Measurements from ENCODE around the gene FXYD1.

DNA sequence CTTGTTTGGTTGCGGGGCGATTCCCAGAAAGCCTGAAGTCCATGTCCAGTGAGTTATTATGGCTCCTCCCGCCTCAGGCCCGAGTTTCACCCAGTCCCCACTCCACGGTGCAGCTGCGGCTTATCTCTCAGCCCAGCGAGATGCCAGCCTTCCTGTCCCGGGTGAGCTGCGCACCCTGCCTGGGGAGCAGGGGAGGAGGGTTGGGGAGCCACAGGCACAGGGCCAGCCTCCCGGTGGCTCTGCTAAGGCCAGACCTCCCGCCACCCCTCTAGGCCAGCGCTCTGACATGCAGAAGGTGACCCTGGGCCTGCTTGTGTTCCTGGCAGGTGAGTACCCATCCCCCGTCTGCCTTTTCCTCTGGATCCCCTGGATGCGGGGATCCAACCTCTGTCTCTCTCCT is 19.5 kb upstream of the FXYD1 start:
- TF ChIP-seq POLR2A (IDR thresholded peaks at IDR 0.05; ENCODE audit: control extremely low read depth in 1 of 2, low read depth in 2 of 2, low read length in 2 of 2) = no peak
- no peak for TF ChIP-seq EP300 (IDR thresholded peaks at IDR 0.05; ENCODE audit: borderline replicate concordance in 1 of 2, low read depth in 2 of 2, low read length in 2 of 2)
- TF ChIP-seq CBX5 (IDR thresholded peaks at IDR 0.05; ENCODE audit: low read depth, low read length) = no peak
- TF ChIP-seq, protein P1, sequence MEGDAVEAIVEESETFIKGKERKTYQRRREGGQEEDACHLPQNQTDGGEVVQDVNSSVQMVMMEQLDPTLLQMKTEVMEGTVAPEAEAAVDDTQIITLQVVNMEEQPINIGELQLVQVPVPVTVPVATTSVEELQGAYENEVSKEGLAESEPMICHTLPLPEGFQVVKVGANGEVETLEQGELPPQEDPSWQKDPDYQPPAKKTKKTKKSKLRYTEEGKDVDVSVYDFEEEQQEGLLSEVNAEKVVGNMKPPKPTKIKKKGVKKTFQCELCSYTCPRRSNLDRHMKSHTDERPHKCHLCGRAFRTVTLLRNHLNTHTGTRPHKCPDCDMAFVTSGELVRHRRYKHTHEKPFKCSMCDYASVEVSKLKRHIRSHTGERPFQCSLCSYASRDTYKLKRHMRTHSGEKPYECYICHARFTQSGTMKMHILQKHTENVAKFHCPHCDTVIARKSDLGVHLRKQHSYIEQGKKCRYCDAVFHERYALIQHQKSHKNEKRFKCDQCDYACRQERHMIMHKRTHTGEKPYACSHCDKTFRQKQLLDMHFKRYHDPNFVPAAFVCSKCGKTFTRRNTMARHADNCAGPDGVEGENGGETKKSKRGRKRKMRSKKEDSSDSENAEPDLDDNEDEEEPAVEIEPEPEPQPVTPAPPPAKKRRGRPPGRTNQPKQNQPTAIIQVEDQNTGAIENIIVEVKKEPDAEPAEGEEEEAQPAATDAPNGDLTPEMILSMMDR (IDR thresholded peaks at IDR 0.05; ENCODE audit: control extremely low read depth in 1 of 3, insufficient read depth in 1 of 3, low read depth in 1 of 3, low read length in 3 of 3) = no peak
- no peak for TF ChIP-seq RAD21 (IDR thresholded peaks at IDR 0.05 in 1 of 2, conservative IDR thresholded peaks at IDR 0.05 in 1 of 2; ENCODE audit: low read depth in 2 of 2, low read length in 2 of 2)
- no peak for TF ChIP-seq POLR2AphosphoS5 (IDR thresholded peaks at IDR 0.05; ENCODE audit: low read depth, low read length)
- TF ChIP-seq GTF2F1 (IDR thresholded peaks at IDR 0.05; ENCODE audit: borderline replicate concordance, low read depth, low read length) = no peak
- no peak for TF ChIP-seq YY1 (IDR thresholded peaks at IDR 0.05; ENCODE audit: low read depth, low read length)
- no peak for TF ChIP-seq MAFK (IDR thresholded peaks at IDR 0.05; ENCODE audit: low read depth, low read length)

All from H1 (cell line).